ENCODE results near the gene LDHA.

DNA sequence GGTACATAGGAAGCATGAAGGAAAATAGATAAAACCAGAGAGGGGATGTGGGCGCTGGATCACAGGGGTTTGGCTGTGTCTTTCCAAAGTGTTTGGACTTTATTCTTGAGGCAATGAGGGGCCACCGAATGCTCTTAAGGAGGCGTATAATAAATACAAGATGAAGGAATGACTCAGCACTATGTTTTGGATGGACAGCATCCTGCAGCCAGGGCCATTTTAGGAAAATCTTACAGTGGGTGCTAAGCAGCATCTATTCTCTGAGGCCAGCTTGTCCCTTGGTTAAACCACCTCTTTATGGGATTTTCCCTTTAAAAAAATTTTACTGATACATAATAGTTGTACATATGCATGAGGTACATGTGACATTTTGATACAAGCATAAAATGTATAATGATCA is 4.3 kb upstream of the LDHA start:
- TF ChIP-seq ZNF384 (IDR thresholded peaks at IDR 0.05; ENCODE audit: low read depth, low read length), result no peak
- TF ChIP-seq, protein P1, sequence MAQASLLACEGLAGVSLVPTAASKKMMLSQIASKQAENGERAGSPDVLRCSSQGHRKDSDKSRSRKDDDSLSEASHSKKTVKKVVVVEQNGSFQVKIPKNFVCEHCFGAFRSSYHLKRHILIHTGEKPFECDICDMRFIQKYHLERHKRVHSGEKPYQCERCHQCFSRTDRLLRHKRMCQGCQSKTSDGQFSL (CRISPR knock-in tag; IDR thresholded peaks at IDR 0.05), result no peak
- TF ChIP-seq, protein P1 (tag; IDR thresholded peaks at IDR 0.05), result no peak
- TF ChIP-seq POLR2AphosphoS5 (IDR thresholded peaks at IDR 0.05; ENCODE audit: control insufficient read depth, insufficient read depth, low read depth, low read length), result no peak
- no peak for TF ChIP-seq POLR2A (conservative IDR thresholded peaks at IDR 0.05)
